ENCODE data around the gene ACAD8.

ACAD8 gene

GRCh38 chr11:134253188-134253993 lies at the start of gene ACAD8, which contains the start of gene THYN1:
TSS of gene ACAD8 (plus strand) at chr11:134253568. CDS start at chr11:134253601, 33 bp downstream.
TSS of gene THYN1 (minus strand) at chr11:134253352. CDS start at chr11:134252882, 470 bp downstream.
- no peak for TF ChIP-seq CTCF (IDR thresholded peaks at IDR 0.05; ENCODE audit: low read length, missing control alignments)
- peak within 1 kb of the TSS; percentile 82 for H3K4me3 ChIP-seq (replicated peaks; ENCODE audit: low read depth, low read length)
- DNase-seq (ENCODE audit: low read depth) = peak; percentile 97

DNA sequence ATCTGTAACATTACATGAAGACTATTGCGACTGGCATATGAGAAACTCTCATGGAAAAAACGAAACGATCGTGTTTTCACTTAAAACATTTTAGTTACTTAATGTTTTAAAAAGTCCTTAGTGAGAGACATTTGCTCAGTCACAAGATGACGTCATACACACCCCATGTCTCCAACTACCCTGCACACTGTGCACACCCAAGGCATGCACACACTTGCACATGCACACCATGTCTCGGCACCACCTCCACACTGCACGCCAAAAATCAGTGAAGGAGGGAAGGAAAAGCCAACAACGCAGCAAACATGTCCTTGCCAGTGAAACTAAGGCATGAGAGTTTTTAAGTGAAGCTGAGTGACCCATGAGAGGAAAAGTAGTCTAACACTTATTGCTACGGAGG lies 47.6 kb upstream of the ACAD8 start:
- no peak overlapping the region for H3K4me3 ChIP-seq (replicated peaks; ENCODE audit: low read depth, low read length)
- TF ChIP-seq CTCF (IDR thresholded peaks at IDR 0.05; ENCODE audit: low read length, missing control alignments) = no peak

DNA sequence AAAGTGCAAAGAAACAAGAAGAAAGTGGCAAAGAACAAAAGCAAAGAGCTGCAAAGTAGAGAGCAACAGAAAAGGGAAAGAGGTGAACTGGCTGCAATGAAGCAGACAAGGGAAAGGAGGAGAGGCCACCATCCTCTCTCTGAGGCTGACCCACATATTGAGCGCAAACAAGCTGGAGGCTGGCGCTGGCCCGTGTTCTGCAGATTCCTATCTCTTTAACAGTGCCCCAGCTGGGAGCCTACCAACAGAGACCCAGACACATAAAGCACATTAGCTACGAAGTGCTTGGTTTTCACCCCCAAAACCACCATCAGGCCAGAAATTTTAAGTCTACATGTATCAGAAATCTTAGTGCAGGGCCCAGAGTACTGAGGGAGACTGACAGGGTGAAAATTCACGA lies 47.2 kb upstream of the ACAD8 start:
- DNase-seq (ENCODE audit: low read depth) = no peak
- no peak for TF ChIP-seq CTCF (IDR thresholded peaks at IDR 0.05; ENCODE audit: low read length, missing control alignments)
- no peak overlapping the region for H3K4me3 ChIP-seq (replicated peaks; ENCODE audit: low read depth, low read length)

More for the DNA sequence above, 47.6 kb upstream of the ACAD8 start:
- DNase-seq (ENCODE audit: low read depth) = no peak

DNA sequence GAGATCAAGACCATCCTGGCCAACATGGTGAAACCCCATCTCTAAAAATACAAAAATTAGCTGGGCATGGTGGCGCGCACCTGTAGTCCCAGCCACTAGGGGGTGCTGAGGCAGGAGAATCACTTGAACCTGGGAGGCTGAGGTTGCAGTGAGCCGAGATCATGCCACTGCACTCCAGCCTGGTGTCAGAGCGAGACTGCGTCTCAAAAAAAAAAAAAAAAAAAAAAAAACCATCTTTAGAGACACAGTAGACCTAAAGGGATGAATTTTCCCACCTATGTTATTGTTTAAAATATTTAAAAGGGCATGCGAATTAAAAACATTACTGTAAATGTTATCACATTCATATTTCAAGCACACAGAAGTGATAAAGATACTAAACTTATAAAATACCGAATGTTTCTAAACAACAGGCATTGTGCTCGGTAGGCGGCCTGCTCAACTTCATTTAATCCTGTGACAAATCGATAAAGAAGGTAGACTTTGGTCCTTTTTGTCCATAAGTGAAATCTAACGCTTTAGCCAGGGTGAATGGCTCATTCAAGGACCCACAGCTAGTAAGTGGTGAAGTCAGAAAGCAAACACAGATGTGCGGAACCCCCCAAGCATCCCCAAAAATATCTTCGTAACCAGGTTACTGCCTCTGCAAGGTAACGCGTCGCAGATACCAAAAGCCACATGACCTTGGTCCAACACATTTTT lies 45.7 kb upstream of the ACAD8 start:
- TF ChIP-seq CTCF (IDR thresholded peaks at IDR 0.05; ENCODE audit: low read length, missing control alignments) = peak; percentile 51
- peak; percentile 36 for DNase-seq (ENCODE audit: low read depth)
- no peak overlapping the region for H3K4me3 ChIP-seq (replicated peaks; ENCODE audit: low read depth, low read length)

- no peak overlapping the region for H3K4me3 ChIP-seq (replicated peaks; ENCODE audit: low read depth, low read length)
- no peak for DNase-seq (ENCODE audit: low read depth)
- no peak for TF ChIP-seq CTCF (IDR thresholded peaks at IDR 0.05; ENCODE audit: low read length, missing control alignments)
Observed at GRCh38 chr11:134215836-134216235, 37.5 kb upstream of the ACAD8 start.

DNA sequence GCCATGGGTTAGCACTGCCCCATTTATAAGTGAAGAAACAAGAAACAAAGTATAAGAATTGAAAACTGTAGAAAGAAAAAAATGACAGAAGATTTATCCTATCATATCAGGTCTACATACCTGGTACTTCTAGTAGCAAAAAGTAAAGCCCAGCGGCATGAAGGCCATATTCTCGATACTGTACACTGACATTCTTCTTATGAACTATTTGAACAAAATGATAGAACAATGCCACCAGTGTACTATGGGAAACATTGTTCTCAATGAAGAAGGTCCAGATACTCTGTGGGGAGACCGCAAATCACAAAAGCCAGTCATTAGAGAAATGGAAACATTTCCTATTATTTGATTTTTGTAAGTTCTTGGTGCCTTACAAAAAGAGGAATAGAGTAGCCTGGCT lies 36.6 kb upstream of the ACAD8 start:
- no peak for DNase-seq (ENCODE audit: low read depth)

More for the DNA sequence above, 36.6 kb upstream of the ACAD8 start:
- H3K4me3 ChIP-seq (replicated peaks; ENCODE audit: low read depth, low read length) = no peak overlapping the region
- no peak for TF ChIP-seq CTCF (IDR thresholded peaks at IDR 0.05; ENCODE audit: low read length, missing control alignments)

Data from fibroblast of pulmonary artery (primary cell).